Measurements from ENCODE around the gene NRP2.

Gene NRP2, protein sequence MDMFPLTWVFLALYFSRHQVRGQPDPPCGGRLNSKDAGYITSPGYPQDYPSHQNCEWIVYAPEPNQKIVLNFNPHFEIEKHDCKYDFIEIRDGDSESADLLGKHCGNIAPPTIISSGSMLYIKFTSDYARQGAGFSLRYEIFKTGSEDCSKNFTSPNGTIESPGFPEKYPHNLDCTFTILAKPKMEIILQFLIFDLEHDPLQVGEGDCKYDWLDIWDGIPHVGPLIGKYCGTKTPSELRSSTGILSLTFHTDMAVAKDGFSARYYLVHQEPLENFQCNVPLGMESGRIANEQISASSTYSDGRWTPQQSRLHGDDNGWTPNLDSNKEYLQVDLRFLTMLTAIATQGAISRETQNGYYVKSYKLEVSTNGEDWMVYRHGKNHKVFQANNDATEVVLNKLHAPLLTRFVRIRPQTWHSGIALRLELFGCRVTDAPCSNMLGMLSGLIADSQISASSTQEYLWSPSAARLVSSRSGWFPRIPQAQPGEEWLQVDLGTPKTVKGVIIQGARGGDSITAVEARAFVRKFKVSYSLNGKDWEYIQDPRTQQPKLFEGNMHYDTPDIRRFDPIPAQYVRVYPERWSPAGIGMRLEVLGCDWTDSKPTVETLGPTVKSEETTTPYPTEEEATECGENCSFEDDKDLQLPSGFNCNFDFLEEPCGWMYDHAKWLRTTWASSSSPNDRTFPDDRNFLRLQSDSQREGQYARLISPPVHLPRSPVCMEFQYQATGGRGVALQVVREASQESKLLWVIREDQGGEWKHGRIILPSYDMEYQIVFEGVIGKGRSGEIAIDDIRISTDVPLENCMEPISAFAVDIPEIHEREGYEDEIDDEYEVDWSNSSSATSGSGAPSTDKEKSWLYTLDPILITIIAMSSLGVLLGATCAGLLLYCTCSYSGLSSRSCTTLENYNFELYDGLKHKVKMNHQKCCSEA

DNA sequence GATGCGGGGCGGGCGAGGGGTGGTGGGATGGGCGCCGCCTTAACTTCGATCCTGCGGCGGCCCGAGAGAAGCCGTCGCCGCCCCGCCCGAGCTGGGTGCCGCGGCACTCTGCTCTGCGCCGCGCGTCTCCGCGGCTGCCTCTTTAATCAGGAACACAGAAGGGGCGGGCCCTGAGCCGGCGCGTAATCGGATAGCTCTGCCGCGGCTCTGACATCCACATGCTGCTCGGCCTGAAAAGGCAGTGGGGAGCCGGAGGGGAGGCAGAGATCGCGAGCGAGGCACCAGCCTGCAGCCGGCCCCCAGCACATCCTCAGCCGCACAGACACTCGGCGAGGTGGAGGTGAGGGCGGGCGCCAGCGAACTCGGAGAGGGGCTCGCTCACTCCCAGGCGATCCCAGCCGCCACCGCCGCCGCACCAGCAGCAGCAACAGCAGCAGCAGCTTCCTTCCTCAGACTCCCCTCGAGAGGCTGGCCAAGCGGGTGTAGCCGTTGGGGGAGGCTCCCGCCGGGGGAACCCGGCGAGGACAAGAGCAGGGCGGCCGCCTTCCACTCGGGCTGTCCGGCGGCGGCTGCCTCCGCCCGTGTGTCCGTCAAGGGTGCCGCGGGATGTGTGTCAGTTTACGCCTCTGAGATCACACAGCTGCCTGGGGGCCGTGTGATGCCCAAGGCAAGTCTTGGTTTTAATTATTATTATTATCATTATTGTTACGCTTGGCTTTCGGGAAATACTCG, at the start of gene NRP2:
NRP2 (plus strand) TSS at position 263 of the 732 bp plus-strand sequence. CDS start 790 bp downstream, outside the sequence.
- peak; percentile 91 for DNase-seq (ENCODE audit: low read depth)
- peak within 1 kb of the TSS; percentile 77 for H3K4me3 ChIP-seq (ENCODE audit: low read depth, low read length)
- TF ChIP-seq, protein P1, sequence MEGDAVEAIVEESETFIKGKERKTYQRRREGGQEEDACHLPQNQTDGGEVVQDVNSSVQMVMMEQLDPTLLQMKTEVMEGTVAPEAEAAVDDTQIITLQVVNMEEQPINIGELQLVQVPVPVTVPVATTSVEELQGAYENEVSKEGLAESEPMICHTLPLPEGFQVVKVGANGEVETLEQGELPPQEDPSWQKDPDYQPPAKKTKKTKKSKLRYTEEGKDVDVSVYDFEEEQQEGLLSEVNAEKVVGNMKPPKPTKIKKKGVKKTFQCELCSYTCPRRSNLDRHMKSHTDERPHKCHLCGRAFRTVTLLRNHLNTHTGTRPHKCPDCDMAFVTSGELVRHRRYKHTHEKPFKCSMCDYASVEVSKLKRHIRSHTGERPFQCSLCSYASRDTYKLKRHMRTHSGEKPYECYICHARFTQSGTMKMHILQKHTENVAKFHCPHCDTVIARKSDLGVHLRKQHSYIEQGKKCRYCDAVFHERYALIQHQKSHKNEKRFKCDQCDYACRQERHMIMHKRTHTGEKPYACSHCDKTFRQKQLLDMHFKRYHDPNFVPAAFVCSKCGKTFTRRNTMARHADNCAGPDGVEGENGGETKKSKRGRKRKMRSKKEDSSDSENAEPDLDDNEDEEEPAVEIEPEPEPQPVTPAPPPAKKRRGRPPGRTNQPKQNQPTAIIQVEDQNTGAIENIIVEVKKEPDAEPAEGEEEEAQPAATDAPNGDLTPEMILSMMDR (conservative IDR thresholded peaks at IDR 0.05; ENCODE audit: low read depth, low read length) = no peak

DNA sequence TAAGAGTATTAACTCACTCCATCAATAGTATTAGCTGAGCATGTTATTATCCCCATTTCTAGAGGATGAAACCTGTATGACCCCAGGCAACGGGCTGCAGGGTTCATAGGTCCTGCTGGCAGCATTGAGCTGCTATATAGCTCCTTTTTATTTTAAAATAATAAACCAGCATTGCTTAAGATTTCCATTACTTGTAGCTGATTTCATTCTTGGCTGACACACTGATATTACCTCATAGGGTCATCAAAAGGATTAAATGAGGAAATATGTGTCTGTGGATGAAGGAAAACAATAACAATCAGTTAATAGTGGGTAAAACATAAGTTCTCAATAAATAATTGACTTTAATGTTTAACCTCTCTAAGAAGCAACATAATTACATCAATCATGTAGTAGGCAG, 48.3 kb upstream of the NRP2 start:
- DNase-seq (ENCODE audit: low read depth) = peak; percentile 48
- TF ChIP-seq, protein P1 (conservative IDR thresholded peaks at IDR 0.05; ENCODE audit: low read depth, low read length) = no peak
- H3K4me3 ChIP-seq (ENCODE audit: low read depth, low read length) = no peak overlapping the region

DNA sequence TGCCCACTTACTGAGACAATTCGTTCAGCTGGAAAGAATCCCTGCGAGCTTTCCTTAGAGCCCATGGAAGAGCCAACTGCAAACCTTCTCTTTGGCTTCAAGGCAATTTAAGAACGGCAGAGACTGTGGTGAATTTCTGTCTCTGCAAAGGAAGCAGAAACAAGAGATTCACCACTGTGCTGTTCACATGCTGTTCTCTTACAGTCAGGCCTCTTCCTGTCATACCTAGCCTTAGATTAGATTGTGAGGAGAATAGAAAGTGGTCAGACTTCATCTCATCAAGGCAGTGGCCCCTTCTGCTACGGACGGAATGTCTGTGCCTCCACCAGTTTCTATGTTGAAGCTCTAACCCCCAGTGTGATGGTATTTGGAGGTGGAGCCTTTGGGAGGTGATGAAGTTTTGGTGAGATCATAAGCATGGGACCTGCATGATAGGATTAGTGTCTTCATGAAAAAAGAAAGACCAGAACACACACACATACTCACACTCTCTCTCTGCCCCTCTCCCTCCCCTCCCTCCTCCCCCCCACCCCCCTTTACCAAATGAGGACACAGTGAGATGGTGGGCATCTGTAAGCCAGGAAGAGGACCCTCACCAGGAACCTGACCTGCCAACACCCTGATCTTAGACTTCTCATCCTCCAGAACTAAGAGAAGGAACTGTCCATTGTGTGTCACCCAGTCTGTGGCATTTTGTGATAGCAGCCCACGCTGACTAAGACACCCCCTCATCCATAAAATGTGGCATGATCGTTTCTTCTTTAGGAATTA, 45.6 kb upstream of the NRP2 start:
- peak; percentile 44 for DNase-seq (ENCODE audit: low read depth)
- H3K4me3 ChIP-seq (ENCODE audit: low read depth, low read length) = no peak overlapping the region
- TF ChIP-seq, protein P1 (conservative IDR thresholded peaks at IDR 0.05; ENCODE audit: low read depth, low read length) = no peak

DNA sequence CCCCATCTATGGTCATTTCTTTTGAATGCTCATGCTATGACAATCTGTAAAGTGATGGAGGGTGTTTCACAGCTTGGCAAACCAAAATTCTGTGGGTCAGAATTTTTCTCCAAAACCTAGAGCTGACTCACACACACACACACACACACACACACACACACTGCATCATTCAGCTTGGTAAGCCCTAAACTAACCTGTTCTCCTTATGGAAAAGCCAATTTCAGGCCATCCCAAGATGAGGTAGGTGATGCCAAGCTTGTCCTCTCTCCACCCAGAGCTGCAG, 45.0 kb upstream of the NRP2 start:
- TF ChIP-seq, protein P1 (conservative IDR thresholded peaks at IDR 0.05; ENCODE audit: low read depth, low read length) = no peak
- DNase-seq (ENCODE audit: low read depth) = no peak
- H3K4me3 ChIP-seq (ENCODE audit: low read depth, low read length) = no peak overlapping the region

DNA sequence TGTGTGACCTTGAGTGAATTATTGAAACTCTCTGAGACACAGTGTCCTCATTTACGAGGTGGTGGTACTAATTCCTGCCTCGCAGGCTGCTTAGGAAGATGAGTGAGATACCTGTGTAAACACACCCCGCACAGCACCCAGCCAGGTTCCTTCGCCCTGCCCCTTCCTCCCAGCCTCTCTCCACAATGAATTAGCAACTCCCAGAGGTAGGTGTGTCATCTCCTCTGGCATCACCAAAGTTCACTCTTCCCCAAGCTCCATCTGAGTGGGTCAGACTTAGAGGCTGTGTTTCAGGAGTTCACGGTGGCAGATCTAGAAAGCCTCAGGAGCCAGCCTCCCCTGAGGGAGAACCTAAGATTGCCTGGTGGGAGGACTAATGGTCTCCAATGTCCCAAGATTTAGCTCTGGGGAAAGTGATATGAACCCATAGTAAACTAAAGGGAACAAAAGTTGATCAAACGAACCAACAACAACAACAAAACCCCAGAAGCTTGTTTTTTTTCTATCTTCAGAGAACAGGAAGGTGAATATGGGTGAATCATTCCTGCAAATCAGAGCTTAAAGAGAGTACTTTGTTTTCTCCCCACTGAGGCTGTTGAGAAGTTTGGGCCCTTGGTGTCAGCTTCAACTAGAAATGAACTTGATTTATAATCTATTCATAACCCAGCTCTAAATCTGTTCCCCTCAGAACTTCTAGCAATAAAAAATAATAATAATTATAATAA, 44.4 kb upstream of the NRP2 start:
- TF ChIP-seq, protein P1 (conservative IDR thresholded peaks at IDR 0.05; ENCODE audit: low read depth, low read length) = no peak
- H3K4me3 ChIP-seq (ENCODE audit: low read depth, low read length) = no peak overlapping the region
- no peak for DNase-seq (ENCODE audit: low read depth)

DNA sequence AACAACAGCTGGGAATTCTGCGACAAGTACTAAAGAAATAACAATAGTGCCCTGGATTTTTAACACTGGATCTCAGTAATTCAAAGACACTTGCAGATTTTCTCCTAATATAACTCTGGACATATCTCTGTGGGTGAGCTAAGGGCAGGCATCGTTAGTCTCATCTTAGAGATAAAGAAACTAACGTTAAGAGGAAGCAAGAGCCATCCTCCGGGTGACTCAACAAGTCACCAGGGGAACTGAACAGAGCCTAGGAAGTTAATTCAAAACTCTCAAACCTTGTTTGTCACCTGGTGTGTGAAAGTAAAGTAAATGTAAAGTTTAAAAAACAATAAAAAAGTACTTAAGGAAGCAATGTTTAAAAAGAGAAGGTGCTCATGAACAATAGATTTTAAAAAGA, 41.6 kb upstream of the NRP2 start:
- H3K4me3 ChIP-seq (ENCODE audit: low read depth, low read length) = no peak overlapping the region
- DNase-seq (ENCODE audit: low read depth) = no peak
- TF ChIP-seq, protein P1 (conservative IDR thresholded peaks at IDR 0.05; ENCODE audit: low read depth, low read length) = no peak

All from choroid plexus epithelial cell (primary cell).